Measurements from ENCODE around the gene CYFIP1. TPM values are rescaled to one million over a fixed set of nuclear protein-coding genes. Genes with fewer than 3 reads are reported as not detected.

The CYFIP1 gene
- total RNA-seq, 3 donors from 2014 or later = 139 to 210 (median 143) TPM

DNA sequence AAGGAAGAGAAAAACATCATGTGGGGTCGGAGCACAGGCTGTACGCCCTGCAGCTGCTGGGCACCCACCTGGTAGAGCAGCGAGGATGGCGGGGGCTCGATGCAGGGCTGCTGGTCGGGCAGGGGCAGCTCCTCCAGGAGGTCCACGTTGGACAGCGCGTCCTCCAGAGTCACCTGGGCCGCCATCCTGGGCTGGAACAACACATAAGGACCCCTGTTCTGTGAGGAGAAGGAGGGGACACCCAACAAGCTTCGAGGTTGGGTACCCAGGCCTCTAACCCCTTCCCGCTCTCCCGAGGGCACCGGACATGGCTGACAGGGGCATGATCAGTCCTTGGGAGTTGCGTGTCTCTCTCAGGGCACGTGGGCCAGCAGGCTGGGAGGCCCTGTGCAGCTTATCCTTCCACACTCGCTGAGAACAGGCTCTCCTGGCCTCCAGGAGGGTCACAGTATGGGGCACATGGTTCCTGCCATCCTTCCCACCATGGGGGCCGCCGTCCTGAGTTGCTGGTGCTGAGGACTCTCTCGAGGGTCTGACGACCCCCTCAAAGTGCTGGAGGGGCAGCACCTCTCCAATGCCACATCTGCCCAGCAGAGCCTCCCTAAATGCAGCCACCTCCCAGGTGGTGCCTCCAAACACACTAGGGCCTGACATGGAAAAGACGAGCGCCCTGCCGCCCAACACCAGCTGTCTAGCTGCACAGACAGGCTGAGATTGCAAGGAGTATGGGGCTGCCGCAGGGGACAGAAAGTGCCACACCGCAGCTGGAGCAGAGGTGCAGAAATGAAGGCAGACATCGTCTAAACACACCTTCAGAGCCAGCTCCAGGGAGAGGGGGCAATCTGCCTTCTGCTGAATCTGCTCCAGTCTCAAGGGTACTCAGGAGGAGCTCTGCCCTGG lies 32.8 kb downstream of the CYFIP1 start:
- intact Hi-C loops (cut with DNase I, micrococcal nuclease) = no loop called here
- ATAC-seq = no peak
- Histone ChIP-seq H3K4me1 (ENCODE audit: low read depth) (peaks cover 12% of the 10 kb centered on the region), H3K4me3 (no peak overlapping the region), H3K36me3 (ENCODE audit: low read depth) (peaks cover 2% of the 10 kb centered on the region), H3K9me3 (no peaks in the 10 kb centered on the region)
- no peak for DNase-seq
- TF ChIP-seq, protein P1, sequence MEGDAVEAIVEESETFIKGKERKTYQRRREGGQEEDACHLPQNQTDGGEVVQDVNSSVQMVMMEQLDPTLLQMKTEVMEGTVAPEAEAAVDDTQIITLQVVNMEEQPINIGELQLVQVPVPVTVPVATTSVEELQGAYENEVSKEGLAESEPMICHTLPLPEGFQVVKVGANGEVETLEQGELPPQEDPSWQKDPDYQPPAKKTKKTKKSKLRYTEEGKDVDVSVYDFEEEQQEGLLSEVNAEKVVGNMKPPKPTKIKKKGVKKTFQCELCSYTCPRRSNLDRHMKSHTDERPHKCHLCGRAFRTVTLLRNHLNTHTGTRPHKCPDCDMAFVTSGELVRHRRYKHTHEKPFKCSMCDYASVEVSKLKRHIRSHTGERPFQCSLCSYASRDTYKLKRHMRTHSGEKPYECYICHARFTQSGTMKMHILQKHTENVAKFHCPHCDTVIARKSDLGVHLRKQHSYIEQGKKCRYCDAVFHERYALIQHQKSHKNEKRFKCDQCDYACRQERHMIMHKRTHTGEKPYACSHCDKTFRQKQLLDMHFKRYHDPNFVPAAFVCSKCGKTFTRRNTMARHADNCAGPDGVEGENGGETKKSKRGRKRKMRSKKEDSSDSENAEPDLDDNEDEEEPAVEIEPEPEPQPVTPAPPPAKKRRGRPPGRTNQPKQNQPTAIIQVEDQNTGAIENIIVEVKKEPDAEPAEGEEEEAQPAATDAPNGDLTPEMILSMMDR (IDR thresholded peaks at IDR 0.05) = no peak

DNA sequence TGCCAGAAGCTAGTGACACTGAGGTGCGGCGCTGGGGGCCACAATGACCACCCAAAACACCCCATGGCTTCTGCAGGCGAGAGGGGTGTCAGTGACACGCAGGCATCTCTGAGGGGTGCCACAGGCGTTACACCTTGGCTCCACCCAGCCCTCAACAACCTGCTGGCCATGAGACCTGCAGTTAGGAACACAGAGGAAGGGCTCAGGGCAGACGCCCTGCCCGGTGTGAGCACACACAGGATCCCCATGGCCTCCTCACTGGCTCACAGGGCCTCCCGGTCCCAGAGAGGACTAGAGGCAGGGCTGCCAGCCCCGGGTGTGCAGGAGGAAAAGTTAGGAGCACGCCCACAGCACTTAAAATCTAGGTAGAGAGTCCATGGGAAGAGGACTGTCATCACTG lies 35.1 kb downstream of the CYFIP1 start:
- TF ChIP-seq, protein P1 (IDR thresholded peaks at IDR 0.05) = no peak
- Histone ChIP-seq H3K4me3 (no peak overlapping the region), H3K36me3 (ENCODE audit: low read depth) (peaks cover 4% of the 10 kb centered on the region), H3K9me3 (no peaks in the 10 kb centered on the region), H3K4me1 (ENCODE audit: low read depth) (peaks cover 12% of the 10 kb centered on the region)
- peak; percentile 46 for ATAC-seq
- intact Hi-C loops (cut with DNase I, micrococcal nuclease) = no loop called here
- DNase-seq = no peak

DNA sequence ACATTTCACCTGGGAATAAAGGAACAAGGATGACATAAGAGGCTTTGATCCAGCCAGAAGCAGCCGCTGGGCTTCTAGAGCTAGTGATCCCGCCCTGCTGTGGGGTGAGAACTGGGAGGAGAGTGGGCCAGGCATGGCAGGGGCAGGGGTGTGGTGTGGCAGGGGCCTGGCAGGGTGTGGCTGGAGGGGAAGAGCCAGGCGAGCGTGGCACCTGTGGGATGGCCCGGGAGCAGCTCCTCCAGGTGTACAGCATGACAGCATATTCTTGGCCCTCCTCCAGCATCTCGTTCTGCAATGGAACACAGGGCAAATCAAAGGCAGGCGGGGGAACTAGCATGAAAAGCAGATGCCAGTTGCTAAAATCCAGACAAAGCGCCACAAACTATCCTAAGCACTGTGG lies 35.5 kb downstream of the CYFIP1 start:
- TF ChIP-seq, protein P1 (IDR thresholded peaks at IDR 0.05) = no peak
- H3K4me3 ChIP-seq = no peak overlapping the region
- intact Hi-C loops (cut with DNase I, micrococcal nuclease) = no loop called here
- peaks cover 4% of the 10 kb centered on the region for H3K36me3 ChIP-seq (ENCODE audit: low read depth)
- DNase-seq = peak; percentile 84 to 87 (median 86)
- no peaks in the 10 kb centered on the region for H3K9me3 ChIP-seq
- peak; percentile 97 for ATAC-seq
- peaks cover 12% of the 10 kb centered on the region for H3K4me1 ChIP-seq (ENCODE audit: low read depth)

DNA sequence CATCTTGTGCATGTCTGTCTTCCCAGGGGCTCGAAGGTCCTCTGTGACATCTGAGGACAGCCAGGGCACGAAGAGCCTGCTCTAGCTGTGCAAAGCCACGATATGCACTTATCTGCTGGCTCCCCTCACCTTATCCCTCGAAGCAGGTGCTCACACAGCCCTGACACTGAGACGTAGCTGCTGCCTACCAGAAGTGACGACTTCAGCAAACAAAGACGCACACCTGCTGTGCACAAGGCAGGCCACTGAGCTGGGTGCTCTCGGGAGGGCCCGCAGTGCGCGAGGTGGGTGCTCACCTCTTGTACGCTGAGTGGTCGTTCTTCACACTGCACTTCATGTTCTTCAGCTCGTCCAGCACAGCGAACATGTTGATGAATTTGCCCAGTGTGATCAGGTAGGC lies 37.3 kb downstream of the CYFIP1 start:
- H3K4me1 ChIP-seq (ENCODE audit: low read depth) = peaks cover 12% of the 10 kb centered on the region
- intact Hi-C loops (cut with DNase I, micrococcal nuclease) = no loop called here
- H3K4me3 ChIP-seq = no peak overlapping the region
- no peak for ATAC-seq
- TF ChIP-seq, protein P1 (IDR thresholded peaks at IDR 0.05) = no peak
- DNase-seq = no peak
- H3K36me3 ChIP-seq (ENCODE audit: low read depth) = peaks cover 8% of the 10 kb centered on the region
- H3K9me3 ChIP-seq = no peaks in the 10 kb centered on the region

DNA sequence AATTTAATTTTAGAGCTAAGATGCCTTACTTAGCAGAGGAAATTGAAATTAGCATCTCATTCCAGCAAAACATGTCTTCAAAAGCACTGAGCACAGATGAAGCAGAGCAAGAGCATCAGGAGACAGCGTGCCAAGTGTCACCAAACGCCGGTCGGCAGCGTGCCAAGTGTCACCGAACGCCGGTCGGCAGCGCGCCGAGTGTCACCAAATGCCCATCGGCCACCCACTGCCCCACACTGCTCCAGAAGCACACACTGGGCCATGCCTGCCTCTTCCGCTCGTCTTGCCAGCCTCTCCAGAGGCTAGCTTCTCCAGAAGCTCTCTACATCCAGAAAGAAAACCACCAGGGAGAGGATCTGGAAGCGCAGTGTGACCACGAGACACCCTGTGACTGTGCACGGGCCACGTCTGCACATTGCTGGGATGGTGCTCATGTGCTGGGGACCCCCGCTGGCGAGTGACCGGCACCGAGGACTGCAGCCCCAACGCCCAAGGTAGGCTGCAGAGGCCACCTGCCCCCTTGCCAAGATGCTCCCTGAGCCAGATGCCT lies 37.8 kb downstream of the CYFIP1 start:
- TF ChIP-seq, protein P1 (IDR thresholded peaks at IDR 0.05) = no peak
- intact Hi-C loops (cut with DNase I, micrococcal nuclease) = no loop called here
- no peak for DNase-seq

More for the DNA sequence above, 37.8 kb downstream of the CYFIP1 start:
- no peak for ATAC-seq
- peaks cover 12% of the 10 kb centered on the region for H3K4me1 ChIP-seq (ENCODE audit: low read depth)
- peaks cover 8% of the 10 kb centered on the region for H3K36me3 ChIP-seq (ENCODE audit: low read depth)
- no peaks in the 10 kb centered on the region for H3K9me3 ChIP-seq
- no peak overlapping the region for H3K4me3 ChIP-seq

Measured in mucosa of descending colon (tissue), 3 donors.